Activated CD4-positive, alpha-beta T cell treated with anti-CD3 and anti-CD28 coated beads, Interleukin-10, Interleukin-2, amounts not matched to agents 100 ng/mL and 50 ng/mL, durations not matched to agents 16 hours and 8 hours (primary cell): ENCODE results near the gene ZNF578.
"Not testable (repeated sequence)": the region's sequence is repeated elsewhere in the genome, so short reads cannot be mapped to it uniquely, and the experiment has no call there.

Source experiments
- DNase-seq: peaks from one replicate; pipeline ENCODE4 v3.0.0-alpha.2; 2020

ZNF578 gene

GRCh38 chr19:52518646-52519045 is 65.3 kb downstream of the ZNF578 start:
- no peak for DNase-seq

GRCh38 chr19:52519175-52519574 is 65.8 kb downstream of the ZNF578 start:
- not testable (repeated sequence) for DNase-seq

- DNase-seq, result no peak
These were observed 66.7 kb downstream of the ZNF578 start for GRCh38 chr19:52520013-52520412.

GRCh38 chr19:52522551-52522950 is 69.2 kb downstream of the ZNF578 start:
- no peak for DNase-seq

- DNase-seq, result no peak
These were observed 70.7 kb downstream of the ZNF578 start for GRCh38 chr19:52524086-52524485.

GRCh38 chr19:52527134-52527955 is 74.0 kb downstream of the ZNF578 start, which contains the start of gene ZNF808:
TSS of gene ZNF808 (plus strand) at chr19:52527668. CDS start at chr19:52543285, 15,617 bp downstream.
- peak; percentile 95 for DNase-seq

GRCh38 chr19:52527956-52528351 is 74.6 kb downstream of the ZNF578 start:
- DNase-seq, result no peak

GRCh38 chr19:52532480-52532879 is 79.1 kb downstream of the ZNF578 start:
- DNase-seq, result no peak

- no peak for DNase-seq
These were observed 80.5 kb downstream of the ZNF578 start for GRCh38 chr19:52533901-52534300.

GRCh38 chr19:52535385-52535770 is 82.0 kb downstream of the ZNF578 start:
- peak; percentile 5 for DNase-seq

- peak; percentile 89 for DNase-seq
These were observed 82.6 kb downstream of the ZNF578 start for GRCh38 chr19:52535771-52536447.

- peak; percentile 45 for DNase-seq
These were observed 83.1 kb downstream of the ZNF578 start for GRCh38 chr19:52536448-52536800.

GRCh38 chr19:52538815-52539214 is 85.5 kb downstream of the ZNF578 start:
- not testable (repeated sequence) for DNase-seq

GRCh38 chr19:52541176-52541575 is 87.8 kb downstream of the ZNF578 start:
- DNase-seq, result not testable (repeated sequence)

- no peak for DNase-seq
These were observed 88.3 kb downstream of the ZNF578 start for GRCh38 chr19:52541608-52542007.

GRCh38 chr19:52542541-52542940 is 89.2 kb downstream of the ZNF578 start:
- not testable (repeated sequence) for DNase-seq

- DNase-seq, result peak; percentile 72
These were observed 89.8 kb downstream of the ZNF578 start for GRCh38 chr19:52542984-52543664.

GRCh38 chr19:52554216-52554971 is 101.0 kb downstream of the ZNF578 start:
- no peak for DNase-seq

- DNase-seq, result no peak
These were observed 104.1 kb downstream of the ZNF578 start for GRCh38 chr19:52557231-52557995.

GRCh38 chr19:52558732-52559445 is 105.5 kb downstream of the ZNF578 start:
- not testable (repeated sequence) for DNase-seq

GRCh38 chr19:52561611-52562010 is 108.3 kb downstream of the ZNF578 start:
- not testable (repeated sequence) for DNase-seq
